Sigmoid colon (tissue), 4 donors: ENCODE data around the gene WNT11.

Experiments
- POLR2A ChIP-seq, 2 donors: fragments of 450-650 bp; IDR thresholded peaks; one replicate each; pipeline ENCODE4 v1.6.1; 2016; ENCODE audit warnings: antibody characterized with exemption in 2 of 2, mild to moderate bottlenecking in 2 of 2, moderate library complexity in 2 of 2
- POLR2AphosphoS5 ChIP-seq, 4 donors: sonication (generic); formaldehyde crosslinking; IDR thresholded peaks; one replicate each; pipeline ENCODE4 v1.6.1; 2017; ENCODE audit warnings: antibody characterized with exemption in 4 of 4
- TF ChIP-seq, protein P1 (sequence below), 4 experiments: fragments of 450-650 bp in 3 of 4; fragments of 200-600 bp in 1 of 4; IDR thresholded peaks; one replicate each; pipeline ENCODE4 v1.5.1; 2016 to 2019; ENCODE audit warnings: antibody characterized with exemption in 4 of 4, mild to moderate bottlenecking in 3 of 4, moderate library complexity in 2 of 4

DNA sequence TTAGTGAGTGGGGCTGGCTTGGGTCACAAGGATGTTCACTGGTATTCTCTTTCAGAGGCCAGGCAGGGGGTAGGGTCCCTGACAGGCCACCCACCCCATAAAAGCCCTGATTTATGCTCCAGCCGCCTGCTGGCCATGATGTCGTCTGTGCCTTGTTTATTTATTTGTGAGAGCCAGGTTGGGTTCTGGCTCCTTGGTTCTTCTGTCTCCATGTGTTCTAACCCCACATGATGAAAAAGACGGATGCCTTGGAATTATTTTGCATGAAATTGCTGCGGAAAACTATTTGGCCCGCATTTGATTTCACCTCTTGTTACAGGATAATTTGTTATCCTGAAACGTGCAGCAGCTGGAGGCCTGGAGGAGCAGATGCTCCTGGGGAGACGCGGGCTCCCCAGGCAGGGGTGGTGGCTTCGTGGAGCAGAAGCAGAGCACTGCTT, 46.3 kb upstream of the WNT11 start:
- TF ChIP-seq, protein P1, sequence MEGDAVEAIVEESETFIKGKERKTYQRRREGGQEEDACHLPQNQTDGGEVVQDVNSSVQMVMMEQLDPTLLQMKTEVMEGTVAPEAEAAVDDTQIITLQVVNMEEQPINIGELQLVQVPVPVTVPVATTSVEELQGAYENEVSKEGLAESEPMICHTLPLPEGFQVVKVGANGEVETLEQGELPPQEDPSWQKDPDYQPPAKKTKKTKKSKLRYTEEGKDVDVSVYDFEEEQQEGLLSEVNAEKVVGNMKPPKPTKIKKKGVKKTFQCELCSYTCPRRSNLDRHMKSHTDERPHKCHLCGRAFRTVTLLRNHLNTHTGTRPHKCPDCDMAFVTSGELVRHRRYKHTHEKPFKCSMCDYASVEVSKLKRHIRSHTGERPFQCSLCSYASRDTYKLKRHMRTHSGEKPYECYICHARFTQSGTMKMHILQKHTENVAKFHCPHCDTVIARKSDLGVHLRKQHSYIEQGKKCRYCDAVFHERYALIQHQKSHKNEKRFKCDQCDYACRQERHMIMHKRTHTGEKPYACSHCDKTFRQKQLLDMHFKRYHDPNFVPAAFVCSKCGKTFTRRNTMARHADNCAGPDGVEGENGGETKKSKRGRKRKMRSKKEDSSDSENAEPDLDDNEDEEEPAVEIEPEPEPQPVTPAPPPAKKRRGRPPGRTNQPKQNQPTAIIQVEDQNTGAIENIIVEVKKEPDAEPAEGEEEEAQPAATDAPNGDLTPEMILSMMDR (IDR thresholded peaks at IDR 0.05), result no peak
- TF ChIP-seq POLR2AphosphoS5 (IDR thresholded peaks at IDR 0.05) (no peak), POLR2A (IDR thresholded peaks at IDR 0.05) (no peak)
